AML-193 (cell line): ENCODE data around the gene MAPKBP1.
"Not testable (repeated sequence)": the region's sequence is repeated elsewhere in the genome, so short reads cannot be mapped to it uniquely, and the experiment has no call there.

Experiments used
- DNase-seq, 2 experiments: peaks; one replicate each; lab custom pipeline; 2025; lab: John Stamatoyannopoulos, UW

Gene MAPKBP1

GRCh38 chr15:41774062-41774881 lies at the start of gene MAPKBP1:
Gene MAPKBP1 (plus strand): TSS chr15:41774484. CDS start chr15:41775276, 792 bp downstream.
- DNase-seq = peak; percentile 94 to 97

GRCh38 chr15:41727143-41727542 lies 47.1 kb upstream of the MAPKBP1 start:
- DNase-seq = no peak

GRCh38 chr15:41728061-41728460 lies 46.2 kb upstream of the MAPKBP1 start:
- DNase-seq = not testable (repeated sequence)

GRCh38 chr15:41730543-41730942 lies 43.7 kb upstream of the MAPKBP1 start:
- DNase-seq = peak; percentile 92 to 95

GRCh38 chr15:41732483-41732882 lies 41.8 kb upstream of the MAPKBP1 start:
- DNase-seq = no peak

GRCh38 chr15:41734079-41734478 lies 40.2 kb upstream of the MAPKBP1 start:
- DNase-seq = no peak

- no peak for DNase-seq
These were observed 39.2 kb upstream of the MAPKBP1 start for GRCh38 chr15:41735046-41735445.

- DNase-seq = not testable (repeated sequence)
These were observed 38.8 kb upstream of the MAPKBP1 start for GRCh38 chr15:41735492-41735891.

GRCh38 chr15:41746802-41747201 lies 27.5 kb upstream of the MAPKBP1 start:
- DNase-seq = no peak

GRCh38 chr15:41756198-41756597 lies 18.1 kb upstream of the MAPKBP1 start:
- no peak for DNase-seq

GRCh38 chr15:41772720-41773331 lies 1.5 kb upstream of the MAPKBP1 start:
- DNase-seq = peak; percentile 73 to 76

- DNase-seq = no peak
These were observed 954 bp upstream of the MAPKBP1 start for GRCh38 chr15:41773332-41773728.

- no peak for DNase-seq
These were observed 589 bp upstream of the MAPKBP1 start for GRCh38 chr15:41773729-41774061.

- no peak for DNase-seq
These were observed 666 bp downstream of the MAPKBP1 start for GRCh38 chr15:41774882-41775417.

GRCh38 chr15:41775651-41776050 lies 1.4 kb downstream of the MAPKBP1 start:
- no peak for DNase-seq

- DNase-seq = no peak
These were observed 3.2 kb downstream of the MAPKBP1 start for GRCh38 chr15:41777421-41777973.

GRCh38 chr15:41778521-41778920 lies 4.2 kb downstream of the MAPKBP1 start:
- DNase-seq = no peak

- no peak for DNase-seq
These were observed 5.4 kb downstream of the MAPKBP1 start for GRCh38 chr15:41779662-41780157.

GRCh38 chr15:41780266-41780665 lies 6.0 kb downstream of the MAPKBP1 start:
- no peak for DNase-seq

GRCh38 chr15:41780727-41781126 lies 6.4 kb downstream of the MAPKBP1 start:
- DNase-seq = no peak

GRCh38 chr15:41782371-41783282 lies 8.3 kb downstream of the MAPKBP1 start:
- DNase-seq = no peak

- DNase-seq = no peak
These were observed 9.0 kb downstream of the MAPKBP1 start for GRCh38 chr15:41783296-41783695.
